HG03280 (cell line): Measurements from ENCODE around the gene IFNE.
"Not testable (repeated sequence)": the region's sequence is repeated elsewhere in the genome, so short reads cannot be mapped to it uniquely, and the experiment has no call there.

Experiments
- ATAC-seq: cut with Tn5 transposase; IDR thresholded peaks from one replicate; pipeline ENCODE4 v1.9.1; 2021; ENCODE audit warnings: mild to moderate bottlenecking, moderate library complexity; ENCODE audit not compliant: unreplicated experiment

The IFNE gene

GRCh38 chr9:21499912-21500311, 17.8 kb upstream of the IFNE start:
- no peak for ATAC-seq

DNA sequence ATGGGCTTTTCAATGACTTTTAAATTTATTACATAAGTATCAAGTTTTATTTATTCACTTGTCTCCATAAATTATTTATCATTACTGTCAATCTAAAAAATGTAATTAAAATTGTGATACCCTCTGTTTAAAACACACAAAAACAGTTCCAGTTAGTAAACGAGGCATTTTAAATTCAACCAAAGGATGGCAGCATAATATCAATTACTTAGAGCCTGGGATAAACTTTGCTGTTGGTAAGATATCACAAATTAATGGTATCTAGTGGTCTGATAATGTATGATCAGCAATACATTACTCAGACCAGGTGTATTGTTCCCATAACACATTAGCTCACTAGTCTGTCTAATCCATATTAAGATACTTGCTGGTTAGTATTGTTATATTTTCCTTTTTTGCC, 9.6 kb upstream of the IFNE start:
- ATAC-seq = no peak

GRCh38 chr9:21481470-21482056, 550 bp downstream of the IFNE start:
- ATAC-seq = no peak

DNA sequence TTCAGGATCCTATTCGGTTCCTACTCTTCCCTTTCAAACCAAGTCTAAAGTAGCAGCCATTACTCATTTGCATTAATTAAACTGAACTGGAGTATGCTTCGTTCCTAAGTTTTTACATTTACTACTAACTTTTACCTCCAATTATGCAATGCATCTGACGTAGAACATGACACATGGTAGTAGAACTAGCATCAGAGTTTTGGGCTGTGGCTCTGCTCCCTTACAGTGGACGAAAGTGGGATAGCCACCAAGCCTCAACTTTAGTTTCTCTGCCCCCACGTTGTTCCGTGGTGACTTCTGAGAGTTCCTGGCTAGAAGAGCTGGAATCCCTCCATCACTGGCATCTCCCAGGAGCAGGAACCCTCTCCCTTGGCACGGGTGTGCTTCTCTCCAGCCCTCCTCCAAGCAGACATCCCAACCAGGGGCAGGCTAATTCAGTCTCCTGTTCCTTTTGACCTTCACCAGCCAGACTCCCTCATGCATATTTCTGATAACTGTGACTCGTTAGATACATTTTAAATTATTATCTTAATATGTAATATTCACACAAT, 2.9 kb downstream of the IFNE start:
- ATAC-seq = no peak

DNA sequence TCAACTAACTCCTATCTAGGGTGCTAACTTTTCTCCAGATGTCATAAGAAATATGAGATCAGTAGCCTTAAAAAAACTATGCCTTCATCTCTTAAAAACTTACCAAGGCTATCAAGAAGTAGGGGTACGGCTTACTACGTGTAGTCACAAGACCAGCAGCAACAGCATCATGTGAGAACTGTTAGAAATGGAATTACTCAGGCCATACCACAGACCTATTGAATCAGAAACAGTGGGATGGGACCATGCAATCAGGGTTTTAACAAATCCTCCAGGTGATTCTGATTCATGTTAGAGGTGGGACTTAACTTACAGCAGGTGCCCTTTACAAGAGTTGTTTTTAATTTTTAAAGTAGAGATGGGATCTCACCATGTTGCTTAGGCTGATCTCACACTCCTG, 4.6 kb downstream of the IFNE start:
- ATAC-seq = no peak

GRCh38 chr9:21473236-21473635, 8.9 kb downstream of the IFNE start:
- no peak for ATAC-seq

DNA sequence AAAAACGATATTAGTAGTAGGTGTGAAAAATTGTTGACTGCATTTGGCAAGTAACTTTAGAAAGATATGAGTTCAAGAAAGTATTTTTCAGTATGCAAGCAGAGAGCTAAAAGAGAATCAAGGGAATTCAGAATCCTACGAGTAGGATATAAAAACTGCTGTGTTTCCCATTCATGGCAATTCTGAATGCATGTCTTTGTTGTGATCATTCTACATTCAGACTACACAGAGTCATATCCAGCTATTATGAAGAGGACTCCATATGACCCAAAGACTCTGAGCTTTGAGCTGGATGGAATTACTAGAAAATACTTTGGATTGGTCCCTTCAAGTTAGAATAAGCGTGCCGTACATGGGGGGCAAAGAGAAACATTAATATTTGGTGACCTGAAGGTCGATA, 12.0 kb downstream of the IFNE start:
- ATAC-seq = no peak

GRCh38 chr9:21465859-21466518, 16.1 kb downstream of the IFNE start:
- ATAC-seq = no peak

GRCh38 chr9:21465138-21465537, 17.0 kb downstream of the IFNE start:
- ATAC-seq = no peak

DNA sequence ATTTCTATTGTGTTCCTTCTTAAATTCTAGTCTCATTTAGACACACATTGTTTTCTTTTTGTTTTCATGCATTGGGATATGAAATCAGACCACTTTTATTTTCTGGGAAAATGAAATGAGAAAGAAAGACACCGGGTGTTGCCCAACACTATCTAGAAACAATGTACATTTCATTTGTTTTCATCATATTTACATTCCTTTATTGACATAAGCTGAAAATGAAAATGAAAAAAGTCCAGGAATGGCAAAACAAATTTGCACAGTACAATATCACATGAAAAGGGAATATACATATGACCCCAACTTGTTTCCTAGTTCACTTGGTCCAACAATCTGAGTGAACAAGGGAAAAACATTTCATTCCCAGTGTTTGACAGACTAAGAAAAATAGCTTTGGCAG, 20.7 kb downstream of the IFNE start:
- no peak for ATAC-seq

DNA sequence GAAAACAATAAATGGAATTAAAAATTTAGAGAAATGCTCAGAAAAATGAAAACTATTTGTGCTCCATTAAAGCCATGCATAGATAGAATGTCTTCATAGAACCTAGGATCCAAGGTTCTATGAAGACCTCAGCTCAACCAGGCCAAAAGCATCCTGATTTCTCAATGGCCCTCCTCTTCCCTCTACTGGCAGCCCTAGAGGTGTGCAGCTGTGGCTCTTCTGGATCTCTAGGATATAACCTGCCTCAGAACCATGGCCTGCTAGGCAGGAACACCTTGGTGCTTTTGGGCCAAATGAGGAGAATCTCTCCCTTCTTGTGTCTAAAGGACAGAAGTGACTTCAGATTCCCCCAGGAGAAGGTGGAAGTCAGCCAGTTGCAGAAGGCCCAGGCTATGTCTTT, 26.8 kb downstream of the IFNE start:
- ATAC-seq = peak; percentile 76

GRCh38 chr9:21454149-21454548, 28.0 kb downstream of the IFNE start:
- ATAC-seq = no peak

DNA sequence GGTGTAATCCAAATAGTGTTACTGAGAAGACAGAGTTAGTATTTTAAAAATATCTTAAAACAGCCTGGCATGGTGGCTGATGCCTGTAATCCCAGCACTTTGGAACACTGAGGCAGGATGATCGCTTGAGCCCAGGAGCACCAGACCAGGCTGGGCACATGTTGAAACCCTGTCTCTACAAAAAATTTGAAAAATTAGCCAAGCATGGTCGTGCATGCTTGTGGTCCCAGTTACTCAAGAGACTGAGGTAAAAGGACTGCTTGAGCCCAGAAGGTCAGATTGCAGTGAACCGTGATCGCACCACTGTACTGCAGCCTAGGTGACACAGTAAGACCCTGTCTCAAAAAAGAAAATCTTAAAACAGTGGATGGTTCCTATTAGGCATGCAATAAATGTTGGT, 29.4 kb downstream of the IFNE start:
- ATAC-seq = no peak

DNA sequence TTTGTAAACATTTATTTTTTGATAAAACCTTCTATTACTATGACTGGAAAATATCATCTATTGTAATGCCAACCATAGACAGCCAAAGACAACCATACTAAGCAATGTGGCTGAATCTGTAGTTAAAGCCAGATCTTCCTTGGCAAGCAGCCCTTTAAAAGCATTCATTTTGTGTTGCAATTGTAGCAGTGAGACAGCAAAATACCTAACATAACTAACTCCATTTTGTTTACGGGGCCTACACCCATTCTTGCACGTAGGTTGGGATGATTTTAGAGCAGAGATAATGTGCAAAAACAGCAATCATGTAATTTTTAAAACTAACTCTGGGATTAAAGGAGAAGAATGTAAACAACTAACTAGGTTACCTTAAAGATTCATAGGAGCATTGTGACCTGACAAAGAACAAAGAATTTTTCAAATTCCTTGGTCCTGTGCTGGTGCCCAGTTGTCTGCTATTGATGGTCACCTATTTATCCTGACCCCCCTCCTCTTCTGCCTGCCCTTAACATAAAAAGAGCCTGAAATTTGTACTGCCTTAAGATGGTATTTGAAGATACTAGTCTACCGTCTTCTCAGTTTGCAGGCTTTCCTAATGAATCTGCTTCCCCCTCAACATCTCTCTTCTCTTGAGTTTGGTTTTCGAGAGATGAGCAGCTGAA, 31.2 kb downstream of the IFNE start:
- no peak for ATAC-seq

DNA sequence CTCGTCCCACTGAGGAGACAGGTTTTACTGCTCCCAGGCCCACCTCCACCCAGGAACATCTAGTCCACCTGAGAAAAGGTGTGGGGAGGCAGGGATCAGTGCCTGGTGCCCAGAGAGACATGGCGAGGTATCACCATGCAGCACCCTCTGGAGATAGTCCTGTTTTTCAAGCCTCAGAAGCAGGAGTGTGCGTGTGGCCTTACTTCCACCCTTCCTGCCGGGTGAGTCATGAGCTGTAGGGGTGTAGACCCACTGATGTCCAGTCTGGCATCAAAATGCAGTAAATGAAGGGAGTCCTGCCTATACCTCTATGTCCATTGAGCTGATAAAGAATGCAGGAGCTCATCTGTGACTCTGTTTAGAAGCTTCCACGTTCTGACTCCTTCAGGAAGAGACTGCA, 32.8 kb downstream of the IFNE start:
- ATAC-seq = not testable (repeated sequence)

DNA sequence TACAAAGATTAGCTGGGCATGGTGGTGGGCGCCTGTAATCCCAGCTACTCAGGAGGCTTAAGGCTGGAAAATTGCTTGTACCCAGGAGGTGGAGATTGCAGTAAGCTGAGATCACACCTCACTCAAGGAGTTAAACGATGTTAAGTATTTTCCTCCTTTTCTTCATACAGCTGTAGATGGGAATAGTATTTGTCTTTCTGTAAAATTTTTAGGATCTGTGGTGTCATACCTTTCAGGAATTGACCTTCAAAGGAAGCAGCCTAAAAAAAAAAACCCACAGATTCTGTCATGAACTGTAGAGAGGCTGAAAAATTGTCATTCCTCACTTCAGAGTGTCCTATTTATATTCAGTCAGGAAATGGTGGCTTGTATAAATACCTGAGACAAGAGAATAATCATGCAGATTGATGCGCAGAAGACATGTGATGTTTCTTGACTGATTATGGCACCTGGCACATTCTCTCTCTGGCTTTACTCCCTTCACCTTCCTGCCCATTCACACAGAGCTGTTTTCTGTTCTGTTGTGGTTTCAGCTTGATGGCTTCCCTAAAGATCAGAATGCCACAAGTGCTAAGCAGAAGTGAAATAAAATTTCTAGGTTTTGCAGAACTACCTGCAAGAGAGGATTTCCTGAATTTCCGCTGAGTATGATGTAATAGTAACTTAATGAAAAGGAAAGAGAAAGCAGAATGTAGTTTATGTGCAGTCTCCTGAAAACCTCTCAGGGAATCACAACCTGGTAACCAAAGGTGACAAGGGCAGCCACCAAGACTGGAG, 38.1 kb downstream of the IFNE start:
- ATAC-seq = peak; percentile 80

- ATAC-seq = no peak
Measured at GRCh38 chr9:21440139-21440538, 42.0 kb downstream of the IFNE start, which contains the start of gene IFNA1. Gene IFNA1 (plus strand): TSS chr9:21440439. CDS start chr9:21440508, 69 bp downstream.

- ATAC-seq = not testable (repeated sequence)
Measured at GRCh38 chr9:21435015-21435383, 47.1 kb downstream of the IFNE start.

GRCh38 chr9:21434202-21435014, 47.7 kb downstream of the IFNE start:
- ATAC-seq = no peak

GRCh38 chr9:21432672-21433425, 49.3 kb downstream of the IFNE start:
- peak; percentile 66 for ATAC-seq
